Left hindlimb (tissue), 1 donor: ENCODE results near the gene HDAC4.

Experiments
- DNase-seq: peaks from one replicate; pipeline ENCODE4 v3.0.0-alpha.2; 2018

The HDAC4 gene

DNA sequence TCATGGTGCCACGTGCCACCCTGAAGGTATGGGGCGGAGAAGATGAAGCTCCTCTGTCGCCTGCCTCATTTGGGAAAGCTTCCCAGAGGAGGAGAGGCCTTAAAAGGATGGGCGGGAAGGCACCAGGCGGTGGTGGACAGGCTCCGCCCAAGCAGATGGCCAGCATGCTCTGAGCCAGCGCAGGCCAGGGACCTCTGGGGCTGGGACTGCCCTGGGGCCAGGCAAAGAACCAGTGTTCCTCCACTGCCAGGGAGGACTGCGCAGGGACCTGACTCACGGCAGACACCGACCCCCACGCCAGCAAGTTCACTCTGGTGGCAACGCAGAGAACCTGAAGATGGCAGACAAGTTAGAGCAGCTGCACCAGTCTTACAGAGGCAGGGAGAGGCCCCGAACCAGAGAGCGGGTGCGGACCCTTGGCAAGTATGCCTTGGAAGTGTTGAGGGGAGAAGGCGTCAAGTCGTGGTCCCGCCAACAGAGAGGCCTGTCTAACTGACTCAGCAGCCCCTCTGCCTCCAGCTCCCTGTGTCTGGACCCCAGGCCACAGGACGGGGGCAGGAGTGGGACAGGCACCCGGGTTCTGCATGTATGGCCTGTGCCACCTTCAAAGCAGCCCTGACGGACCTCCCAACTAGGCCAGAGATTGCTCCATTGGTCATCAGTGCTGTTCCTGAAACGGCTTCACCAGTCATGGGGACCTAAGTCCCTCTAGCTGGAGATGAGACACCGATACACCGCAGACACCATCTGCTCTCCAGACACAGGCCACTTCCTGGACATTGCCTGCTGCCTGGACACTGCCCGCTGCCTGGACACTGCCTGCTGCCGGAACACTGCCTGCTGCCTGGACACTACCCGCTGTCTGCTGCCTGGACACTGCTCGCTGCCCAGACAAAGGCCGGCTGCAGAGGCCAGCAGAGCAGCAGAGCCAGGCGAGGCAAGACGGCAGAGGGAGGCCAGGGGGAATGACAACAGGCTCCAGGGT is 124.7 kb downstream of the HDAC4 start:
- DNase-seq = peak; percentile 56

GRCh38 chr2:239275044-239275685 is 125.7 kb downstream of the HDAC4 start:
- DNase-seq = peak; percentile 86

- DNase-seq = peak; percentile 68
Measured at GRCh38 chr2:239274391-239275043, 126.3 kb downstream of the HDAC4 start.

DNA sequence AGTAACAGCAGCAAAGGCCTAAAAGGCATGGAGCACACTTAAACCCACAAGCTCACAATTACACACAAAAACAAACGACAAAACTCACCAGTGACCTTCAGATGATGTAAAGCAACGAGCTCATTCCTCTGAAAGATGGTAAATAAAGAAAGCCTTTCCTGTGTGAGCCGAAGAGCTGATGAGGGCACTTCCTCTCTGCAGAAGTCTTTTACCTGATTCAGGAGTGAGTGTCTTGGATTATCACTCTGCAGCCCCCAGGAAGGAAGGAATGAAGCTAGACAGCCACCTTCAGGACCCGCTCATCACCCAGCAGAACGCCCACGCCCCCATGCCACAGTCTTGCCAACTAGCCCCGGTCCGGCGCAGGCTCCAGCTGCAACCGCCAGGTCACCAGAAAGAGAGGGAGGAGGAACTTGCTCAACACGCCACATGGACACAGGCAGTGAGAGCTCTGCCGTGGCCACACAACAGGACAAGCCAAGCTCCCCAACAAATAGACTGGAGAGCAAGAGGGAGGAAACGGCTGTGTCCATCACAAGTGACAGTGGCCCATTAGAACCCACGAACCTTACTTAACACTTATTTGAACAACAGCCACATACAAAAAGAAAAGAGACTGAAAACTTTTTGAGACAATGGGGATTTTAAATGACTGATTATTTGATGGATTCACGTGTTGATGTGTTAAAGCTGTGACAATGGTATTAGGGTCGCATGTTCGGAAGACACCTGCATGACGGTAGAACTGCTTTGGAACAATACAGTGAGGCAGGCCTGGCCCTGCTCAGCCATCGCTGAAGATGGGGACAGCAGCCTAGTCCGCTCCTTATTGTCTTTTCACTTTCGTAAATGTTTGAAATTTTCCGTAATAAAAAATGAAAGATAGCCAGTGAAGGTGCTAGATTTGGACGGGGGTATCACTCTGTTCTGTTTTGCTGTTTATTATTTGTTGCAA is 127.3 kb downstream of the HDAC4 start:
- DNase-seq = peak; percentile 31

GRCh38 chr2:239272626-239273025 is 128.2 kb downstream of the HDAC4 start:
- peak; percentile 5 for DNase-seq

DNA sequence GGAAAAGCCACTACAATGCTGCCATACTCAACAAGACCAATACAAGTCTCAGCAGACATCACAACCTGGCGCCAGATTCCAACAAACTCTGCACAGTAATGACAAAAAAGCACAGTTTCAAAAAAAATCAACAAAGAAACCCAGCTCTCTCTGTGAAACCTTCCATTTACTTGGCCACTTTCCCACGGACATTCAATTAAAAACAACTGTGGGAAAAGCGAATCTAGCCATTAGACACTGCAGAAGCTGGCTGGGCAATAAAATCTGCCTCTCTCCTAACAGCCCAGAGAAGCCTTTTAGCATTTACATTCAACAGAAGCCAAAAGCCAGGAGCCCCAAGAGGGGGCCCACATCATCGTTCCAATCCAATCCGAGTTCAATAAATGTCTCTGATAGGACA is 128.9 kb downstream of the HDAC4 start:
- peak; percentile 43 for DNase-seq

DNA sequence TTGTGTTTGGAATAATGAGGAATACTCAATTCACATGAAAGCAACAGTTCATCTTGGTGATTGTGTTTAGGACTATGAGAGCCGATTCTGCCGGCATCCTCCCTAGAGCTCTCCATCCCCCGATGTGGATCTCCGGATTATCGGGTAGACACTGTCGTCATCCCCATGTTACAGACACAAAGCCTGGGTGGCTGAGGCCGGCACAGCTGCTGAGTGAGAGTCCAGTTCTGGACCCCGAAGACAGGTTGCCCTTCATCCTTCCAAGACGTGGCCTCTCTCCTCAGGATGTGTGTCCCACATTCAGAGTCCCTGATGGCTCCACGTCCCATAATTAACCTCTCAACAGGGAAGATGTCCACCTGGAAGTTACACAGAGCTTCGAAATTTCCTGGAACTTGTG is 129.3 kb downstream of the HDAC4 start:
- DNase-seq = no peak

DNA sequence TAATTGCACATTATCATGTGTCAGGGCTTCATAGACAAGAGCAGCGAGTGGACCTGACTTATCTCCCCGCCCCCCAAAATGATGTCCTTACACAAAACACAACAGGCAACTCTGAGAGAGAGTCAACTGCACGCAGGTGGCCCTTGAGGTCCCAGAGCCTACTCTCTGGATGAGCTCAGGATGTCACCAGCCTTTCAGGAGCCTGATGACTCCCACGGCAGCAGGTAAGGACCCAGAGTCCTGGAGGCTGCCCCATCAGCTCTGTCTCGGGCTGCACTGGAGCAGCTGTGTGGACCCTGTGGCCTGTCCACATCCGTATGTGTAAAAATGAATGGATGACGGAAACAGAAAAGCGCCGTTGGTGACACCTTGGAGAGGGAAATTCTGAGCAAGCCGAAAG is 130.9 kb downstream of the HDAC4 start:
- peak; percentile 24 for DNase-seq

DNA sequence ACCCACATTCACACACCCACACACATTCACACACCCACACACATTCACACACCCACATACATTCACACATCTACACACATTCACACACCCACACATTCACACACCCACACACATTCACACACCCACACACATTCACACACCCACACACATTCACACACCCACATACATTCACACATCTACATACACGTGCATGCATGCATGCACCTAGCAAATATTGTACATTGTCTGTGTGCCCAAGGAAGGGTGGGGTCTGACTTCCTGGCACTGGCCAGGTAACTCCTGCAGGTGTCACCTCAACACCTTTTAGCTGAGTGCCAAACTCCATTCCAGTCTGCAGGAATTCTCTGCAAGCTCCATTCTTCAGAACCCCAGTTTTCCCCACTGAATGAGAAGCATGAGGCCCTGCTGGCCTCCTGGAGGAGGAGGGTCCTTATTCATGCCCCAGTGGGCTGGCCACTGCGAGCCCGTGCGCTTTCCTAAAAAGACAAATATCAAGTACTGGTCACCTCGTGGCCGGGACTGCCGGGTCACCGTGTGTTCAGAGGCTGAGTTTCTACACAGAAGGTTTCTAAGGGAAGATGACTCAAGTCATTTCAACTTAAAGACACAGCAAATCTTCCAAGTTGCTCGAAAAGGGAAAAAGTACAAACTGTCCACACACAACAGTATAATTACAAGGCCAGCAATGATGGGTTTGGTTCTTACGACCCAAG is 131.5 kb downstream of the HDAC4 start:
- peak; percentile 23 for DNase-seq

GRCh38 chr2:239268549-239268948 is 132.3 kb downstream of the HDAC4 start:
- peak; percentile 8 for DNase-seq

GRCh38 chr2:239268082-239268481 is 132.7 kb downstream of the HDAC4 start:
- DNase-seq = peak; percentile 26

DNA sequence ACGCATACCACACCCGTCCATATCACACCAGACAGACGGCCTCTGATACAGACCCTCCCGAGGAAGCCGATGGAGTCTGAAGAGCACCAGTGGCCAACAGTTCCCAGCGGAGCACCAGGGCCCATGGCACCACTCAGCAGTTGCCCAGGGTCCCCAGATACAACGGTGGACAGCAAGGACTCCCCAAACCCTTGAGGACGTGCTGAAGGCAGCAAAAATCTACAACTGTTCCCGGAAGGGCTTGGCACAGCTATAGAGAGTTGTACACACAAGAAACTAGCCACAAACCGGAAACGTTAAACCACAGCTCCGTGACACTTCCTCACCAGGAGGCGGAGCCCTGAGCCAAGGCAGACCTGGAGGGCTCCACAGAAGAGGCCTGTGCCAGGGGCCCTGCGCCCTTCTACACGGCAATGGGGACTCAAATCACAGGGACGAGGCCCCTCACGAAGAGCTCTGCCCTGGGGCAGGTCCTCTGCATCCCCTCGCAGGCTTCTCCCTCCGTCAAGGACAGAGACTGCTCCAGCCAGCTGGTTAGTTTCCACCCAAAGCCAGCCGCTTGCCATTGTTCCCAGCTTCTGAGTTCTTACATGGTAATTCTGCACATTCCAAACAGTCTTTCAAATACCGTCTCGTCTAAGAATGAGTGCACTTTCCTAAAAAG is 133.4 kb downstream of the HDAC4 start:
- DNase-seq = peak; percentile 83

GRCh38 chr2:239266779-239267287 is 134.0 kb downstream of the HDAC4 start:
- peak; percentile 31 for DNase-seq

GRCh38 chr2:239266434-239266766 is 134.4 kb downstream of the HDAC4 start:
- no peak for DNase-seq

DNA sequence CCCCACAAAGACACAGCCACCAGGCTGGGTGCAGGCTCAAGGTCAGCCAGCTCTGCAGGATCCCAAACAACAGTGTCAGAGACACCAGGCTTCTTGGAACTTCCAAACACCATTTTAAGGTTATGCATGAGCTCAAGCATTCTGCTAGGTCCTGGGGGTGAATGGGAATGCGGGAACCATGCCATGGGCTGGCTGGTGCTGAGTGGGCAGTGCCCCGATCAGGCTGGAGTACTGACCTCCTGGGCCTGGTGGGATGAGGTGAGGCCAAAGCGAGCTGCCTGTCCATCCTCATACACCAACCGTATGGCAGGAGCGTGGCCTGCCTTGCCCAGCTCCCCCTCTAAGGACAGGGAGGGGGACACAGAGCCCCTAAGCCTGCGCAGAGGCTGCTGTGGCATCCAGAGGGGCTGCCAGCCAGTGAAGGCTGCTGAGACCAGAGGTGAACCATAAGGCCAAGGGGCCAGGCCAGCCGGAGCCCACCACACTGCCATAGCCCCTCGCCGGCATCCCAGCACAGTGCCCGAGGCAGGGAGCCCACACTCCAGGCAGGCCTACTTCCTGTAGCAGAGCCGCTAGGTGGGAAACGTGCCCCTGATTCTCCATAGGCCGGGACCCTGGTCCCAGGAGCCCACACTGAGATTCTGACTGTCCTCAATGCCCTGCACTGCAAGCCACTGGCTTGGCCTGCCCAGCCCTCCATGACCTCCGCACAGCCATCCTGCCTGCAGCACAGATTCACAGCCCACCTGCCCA is 135.0 kb downstream of the HDAC4 start:
- DNase-seq = no peak

DNA sequence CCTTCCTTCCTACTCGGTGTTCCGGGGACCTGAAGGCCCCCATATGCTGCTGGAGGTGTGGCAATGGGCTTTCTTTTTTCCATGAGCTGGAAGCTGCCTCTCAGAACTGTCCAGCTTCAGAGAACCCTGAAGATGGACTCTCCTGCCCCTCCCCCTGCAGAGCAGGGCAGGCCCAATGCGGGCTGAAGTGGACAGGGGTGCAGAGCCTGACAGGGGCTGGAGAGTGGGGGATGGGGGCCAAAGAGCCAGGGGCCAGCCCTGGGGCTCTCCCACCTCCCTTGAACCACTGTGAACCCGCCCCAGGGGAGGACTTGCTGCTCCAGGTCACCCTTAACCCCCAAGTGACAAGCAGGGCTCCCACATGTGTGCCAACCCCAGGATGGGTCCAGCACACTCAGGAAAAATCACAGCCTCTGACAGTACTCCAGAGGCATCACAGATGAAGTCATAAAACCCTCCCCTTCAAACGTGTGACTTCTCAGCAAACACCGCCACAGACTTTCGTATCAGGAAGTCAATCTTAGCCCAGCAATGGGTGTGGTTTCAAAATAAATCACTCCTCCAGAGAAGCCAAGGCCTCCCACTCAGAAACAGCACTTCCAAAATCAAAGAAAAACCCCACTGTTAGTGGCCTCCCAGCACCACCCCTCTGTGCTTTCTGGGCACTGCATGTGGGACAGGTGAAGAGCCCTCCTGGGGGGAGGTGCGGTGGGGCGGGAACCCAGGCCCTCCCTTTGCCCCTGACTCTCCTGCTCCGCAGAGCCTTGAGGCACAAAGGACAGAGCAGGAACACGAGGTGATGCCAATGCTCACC is 135.8 kb downstream of the HDAC4 start:
- no peak for DNase-seq

DNA sequence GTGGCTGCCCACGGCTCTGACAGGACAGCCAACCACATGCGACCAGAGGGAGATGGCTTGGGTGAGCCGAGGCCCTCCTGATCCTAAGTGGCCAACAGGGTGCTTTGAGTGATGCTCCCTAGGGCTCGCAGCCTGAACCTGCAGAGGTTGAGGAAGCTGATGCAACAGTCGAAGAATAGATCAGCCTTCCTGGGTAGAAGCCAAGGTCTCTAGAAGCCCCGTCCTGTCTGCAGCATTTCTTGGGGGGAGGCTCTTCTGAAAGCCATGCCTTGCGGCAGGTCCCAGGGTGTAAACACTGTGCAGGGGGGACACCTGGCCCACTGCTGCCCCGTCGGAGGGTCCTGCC is 136.4 kb downstream of the HDAC4 start:
- peak; percentile 63 for DNase-seq

DNA sequence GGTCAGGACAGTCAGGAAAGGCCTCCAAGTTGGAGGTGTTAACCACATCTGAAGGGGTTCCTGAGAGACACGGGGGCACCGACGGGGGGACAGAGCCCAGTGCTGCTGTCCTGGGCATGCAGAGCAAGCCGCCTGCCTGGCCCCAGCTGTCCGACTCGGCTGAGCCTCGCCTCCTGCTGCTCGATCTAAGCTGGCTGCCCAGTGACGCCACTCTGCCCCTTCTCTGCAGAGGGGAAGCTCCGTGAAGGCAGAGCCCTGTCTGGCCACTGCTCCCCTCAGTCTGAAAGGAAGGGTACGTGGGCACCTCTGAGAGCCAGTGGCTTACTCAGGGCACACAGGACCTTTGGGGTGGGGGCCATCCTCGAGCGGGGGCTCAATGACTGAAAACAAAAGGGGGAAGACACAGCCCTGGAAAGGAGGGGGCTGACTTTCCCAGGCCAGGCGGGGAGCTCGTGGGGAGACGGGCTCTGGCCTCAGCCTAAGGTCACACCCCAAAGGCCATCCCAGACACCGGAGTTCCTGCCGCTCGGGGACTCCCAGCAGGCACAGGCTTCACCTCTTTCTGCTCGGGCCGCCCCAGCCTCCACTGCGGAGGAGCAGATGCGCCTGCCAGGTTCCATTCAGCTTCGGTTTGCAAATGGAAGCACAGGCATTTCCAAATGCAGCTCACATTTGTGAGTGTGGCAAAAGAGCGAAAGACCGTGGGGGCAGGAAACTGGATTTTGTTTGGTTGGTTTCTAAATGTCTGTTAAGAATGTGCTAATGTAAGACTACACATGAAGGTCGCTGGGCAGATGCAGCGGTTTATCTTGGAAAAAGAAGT is 136.9 kb downstream of the HDAC4 start:
- DNase-seq = peak; percentile 47

DNA sequence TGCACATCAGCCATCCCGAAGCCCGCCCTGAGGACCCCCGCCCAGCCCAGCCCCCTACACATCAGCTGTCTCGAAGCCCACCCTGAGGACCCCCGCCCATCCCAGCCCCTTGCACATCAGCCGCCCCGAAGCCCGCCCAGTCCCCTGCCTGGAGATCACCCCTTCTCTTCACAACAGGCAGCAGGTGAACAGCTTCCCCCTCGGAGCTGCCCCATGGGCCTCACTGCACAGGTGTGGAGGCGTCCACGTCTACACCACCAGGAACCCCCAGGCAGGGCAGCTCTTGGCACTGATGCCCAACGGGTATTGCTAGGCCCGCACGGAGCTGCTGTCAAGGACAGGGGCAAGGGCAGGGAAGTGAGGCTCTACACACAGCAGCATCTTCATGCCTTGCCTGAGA is 137.6 kb downstream of the HDAC4 start:
- DNase-seq = no peak
